ENCODE results near the gene KPNA1.

GRCh38 chr3:122403489-122403888 is 111.2 kb downstream of the KPNA1 start:
- TF ChIP-seq FOXP1 (CRISPR knock-in tag; IDR thresholded peaks at IDR 0.05; ENCODE audit: borderline replicate concordance) (no peak), ZNF396 (CRISPR knock-in tag; IDR thresholded peaks at IDR 0.05; ENCODE audit: borderline replicate concordance) (no peak)

Measured in WTC11 (cell line).